PC-3 (cell line): ENCODE data around the gene ADCY9. TPM values are rescaled to one million over a fixed set of nuclear protein-coding genes. Genes with fewer than 3 reads are reported as not detected.

Source experiments
- ATAC-seq: fragments of 200-7000 bp; cut with Tn5 transposase; 2 replicates; pipeline ENCODE4 v1.9.1; 2020; ENCODE audit warnings: mild to moderate bottlenecking, moderate library complexity
- BruUV-seq: library from RNA; stranded (reverse); fragments of 400-500 nt; replicated peaks from 2 replicates; lab custom pipeline; 2021; lab: Mats Ljungman, UMichigan
- CTCF ChIA-PET: fragments of 300-600 bp; sonication (Branson Sonifier 250); formaldehyde crosslinking; loops from one replicate; lab custom pipeline; 2022; ENCODE audit warnings: antibody characterized with exemption; lab: Charles Lee
- POLR2A ChIA-PET: fragments of 300-600 bp; sonication (Branson Sonifier 250); formaldehyde crosslinking; loops from one replicate; lab custom pipeline; 2022; ENCODE audit warnings: antibody characterized with exemption; ENCODE audit not compliant: unreplicated experiment; lab: Charles Lee
- DNase-seq: peaks from one replicate; pipeline ENCODE4 v3.0.0-alpha.2; 2015
- H2AFZ ChIP-seq: fragments of 300-600 bp; sonication (generic); 2 replicates; pipeline ENCODE4 v1.6.0; 2016; ENCODE audit warnings: antibody characterized with exemption, low read length
- H3F3A ChIP-seq: fragments of 300-600 bp; sonication (generic); one replicate; pipeline ENCODE4 v1.6.0; 2017; ENCODE audit warnings: antibody characterized with exemption, low read length, control low read depth, mild to moderate bottlenecking; ENCODE audit not compliant: unreplicated experiment
- H3K27ac ChIP-seq: fragments of 300-600 bp; sonication (generic); 2 replicates; pipeline ENCODE4 v1.5.1; 2016; ENCODE audit warnings: mild to moderate bottlenecking, low read length
- H3K27me3 ChIP-seq: fragments of 300-600 bp; sonication (generic); 2 replicates; pipeline ENCODE4 v1.6.1; 2016; ENCODE audit warnings: low read length, mixed read lengths
- H3K36me3 ChIP-seq: fragments of 300-600 bp; sonication (generic); 2 replicates; pipeline ENCODE4 v1.6.1; 2016; ENCODE audit warnings: low read depth, mixed run types, low read length, mixed read lengths
- H3K4me1 ChIP-seq: fragments of 300-600 bp; sonication (generic); 2 replicates; pipeline ENCODE4 v1.5.1; 2016; ENCODE audit warnings: low read length; ENCODE audit not compliant: insufficient read depth
- H3K4me2 ChIP-seq: fragments of 300-600 bp; sonication (generic); 2 replicates; pipeline ENCODE4 v1.6.0; 2016; ENCODE audit warnings: low read length
- H3K4me3 ChIP-seq: fragments of 300-600 bp; sonication (generic); 2 replicates; pipeline ENCODE4 v1.5.1; 2016; ENCODE audit warnings: mild to moderate bottlenecking, low read length, mixed read lengths
- H3K79me2 ChIP-seq: fragments of 300-600 bp; sonication (generic); 2 replicates; pipeline ENCODE4 v1.6.1; 2017; ENCODE audit warnings: low read length, mixed read lengths
- H3K9ac ChIP-seq: fragments of 300-600 bp; sonication (generic); 2 replicates; pipeline ENCODE4 v1.6.0; 2016; ENCODE audit warnings: mild to moderate bottlenecking, low read length
- H3K9me2 ChIP-seq: fragments of 300-600 bp; sonication (generic); replicated peaks from 2 replicates; pipeline ENCODE4 v1.6.1; 2016; ENCODE audit warnings: mixed run types, low read length, mixed read lengths
- H3K9me3 ChIP-seq: fragments of 300-600 bp; sonication (generic); 2 replicates; pipeline ENCODE4 v1.6.1; 2016; ENCODE audit warnings: low read length, mixed read lengths
- H4K20me1 ChIP-seq: fragments of 300-600 bp; sonication (generic); 2 replicates; pipeline ENCODE4 v1.6.1; 2016; ENCODE audit warnings: low read length, mixed read lengths
- EZH2 ChIP-seq: fragments of 300-600 bp; sonication (generic); IDR thresholded peaks from one replicate; pipeline ENCODE4 v1.6.1; 2017; ENCODE audit warnings: antibody characterized with exemption, mild to moderate bottlenecking, low read length; ENCODE audit not compliant: unreplicated experiment
- EZH2phosphoT487 ChIP-seq: fragments of 300-600 bp; sonication (generic); IDR thresholded peaks from 2 replicates; pipeline ENCODE4 v1.6.1; 2018; ENCODE audit warnings: mild to moderate bottlenecking, antibody characterized with exemption, low read length, borderline replicate concordance
- intact Hi-C: fragments of 100-400 bp; cut with micrococcal nuclease; formaldehyde crosslinking; loops from 2 replicates; pipeline ENCODE4 v1.9.0; 2023
- total RNA-seq: library from RNA; depleted of rRNA; stranded (reverse); fragments of >200 nt; gene quantifications from 2 replicates; pipeline ENCODE4 v1.2.3, GENCODE V29; 2014
- TF ChIP-seq, protein P1 (sequence below): fragments of 300-600 bp; sonication (generic); conservative IDR thresholded peaks from 2 replicates; pipeline ENCODE4 v1.5.1; 2017; ENCODE audit warnings: antibody characterized with exemption, low read depth, mild to moderate bottlenecking, low read length

ADCY9 gene
- total RNA-seq, 1 experiment from 2014 or later = 6.2 TPM

DNA sequence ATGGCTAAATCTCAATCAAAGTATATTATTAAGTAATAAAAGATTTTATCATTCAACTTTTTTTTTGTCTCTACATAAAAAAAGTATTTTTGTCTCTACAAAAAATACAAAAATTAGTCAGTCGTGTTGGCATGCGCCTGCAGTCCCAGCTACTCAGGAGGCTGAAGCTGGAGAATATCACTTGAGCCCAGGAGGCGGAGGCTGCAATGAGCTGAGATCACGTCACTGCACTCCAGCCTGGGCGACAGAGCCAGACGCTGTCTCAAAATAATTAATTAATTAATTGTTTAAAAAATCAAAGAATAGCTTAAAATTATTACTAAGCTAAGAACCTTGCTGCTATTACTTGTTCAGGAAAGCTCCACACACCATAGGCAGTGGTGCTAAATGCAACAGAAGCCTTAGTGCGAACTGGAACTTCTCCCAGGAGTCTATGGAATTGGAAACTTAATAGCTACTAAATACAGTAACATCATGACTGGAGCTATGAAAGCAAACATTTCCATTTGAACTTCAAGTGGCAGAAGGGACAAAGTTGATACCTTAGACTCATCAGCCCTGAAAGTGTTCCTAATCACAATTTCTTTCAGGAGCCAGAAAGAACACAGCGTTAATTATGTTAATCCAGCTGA lies 22.6 kb downstream of the ADCY9 start:
- no peaks in the 10 kb centered on the region for H4K20me1 ChIP-seq
- no TSS peak for BruUV-seq
- H3K4me1 ChIP-seq = peaks cover 4% of the 10 kb centered on the region; the same call in 1 of the 2 replicates
- ATAC-seq = no peak
- no peaks in the 10 kb centered on the region for H3K36me3 ChIP-seq
- TF ChIP-seq, protein P1, sequence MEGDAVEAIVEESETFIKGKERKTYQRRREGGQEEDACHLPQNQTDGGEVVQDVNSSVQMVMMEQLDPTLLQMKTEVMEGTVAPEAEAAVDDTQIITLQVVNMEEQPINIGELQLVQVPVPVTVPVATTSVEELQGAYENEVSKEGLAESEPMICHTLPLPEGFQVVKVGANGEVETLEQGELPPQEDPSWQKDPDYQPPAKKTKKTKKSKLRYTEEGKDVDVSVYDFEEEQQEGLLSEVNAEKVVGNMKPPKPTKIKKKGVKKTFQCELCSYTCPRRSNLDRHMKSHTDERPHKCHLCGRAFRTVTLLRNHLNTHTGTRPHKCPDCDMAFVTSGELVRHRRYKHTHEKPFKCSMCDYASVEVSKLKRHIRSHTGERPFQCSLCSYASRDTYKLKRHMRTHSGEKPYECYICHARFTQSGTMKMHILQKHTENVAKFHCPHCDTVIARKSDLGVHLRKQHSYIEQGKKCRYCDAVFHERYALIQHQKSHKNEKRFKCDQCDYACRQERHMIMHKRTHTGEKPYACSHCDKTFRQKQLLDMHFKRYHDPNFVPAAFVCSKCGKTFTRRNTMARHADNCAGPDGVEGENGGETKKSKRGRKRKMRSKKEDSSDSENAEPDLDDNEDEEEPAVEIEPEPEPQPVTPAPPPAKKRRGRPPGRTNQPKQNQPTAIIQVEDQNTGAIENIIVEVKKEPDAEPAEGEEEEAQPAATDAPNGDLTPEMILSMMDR = no peak
- TF ChIP-seq EZH2phosphoT487 (no peak), EZH2 (no peak)
- no peak overlapping the region for H3K9ac ChIP-seq
- H3K9me3 ChIP-seq = no peaks in the 10 kb centered on the region
- H3K79me2 ChIP-seq = no peaks in the 10 kb centered on the region
- no peaks in the 10 kb centered on the region for H3F3A ChIP-seq
- no peak for DNase-seq
- intact Hi-C loops = no loop called here
- no peaks in the 10 kb centered on the region for H3K9me2 ChIP-seq
- H3K27ac ChIP-seq = no peak overlapping the region
- CTCF ChIA-PET = interaction anchor here (0.9 kb wide), 1 partner anchor 141 kb away, joined by 3 read pairs; no protein-coding TSS in a partner anchor
- H3K4me2 ChIP-seq = no peak overlapping the region
- no peak overlapping the region for H3K4me3 ChIP-seq
- no peaks in the 10 kb centered on the region for H3K27me3 ChIP-seq
- H2AFZ ChIP-seq = no peak overlapping the region
- POLR2A ChIA-PET = no interaction called here

DNA sequence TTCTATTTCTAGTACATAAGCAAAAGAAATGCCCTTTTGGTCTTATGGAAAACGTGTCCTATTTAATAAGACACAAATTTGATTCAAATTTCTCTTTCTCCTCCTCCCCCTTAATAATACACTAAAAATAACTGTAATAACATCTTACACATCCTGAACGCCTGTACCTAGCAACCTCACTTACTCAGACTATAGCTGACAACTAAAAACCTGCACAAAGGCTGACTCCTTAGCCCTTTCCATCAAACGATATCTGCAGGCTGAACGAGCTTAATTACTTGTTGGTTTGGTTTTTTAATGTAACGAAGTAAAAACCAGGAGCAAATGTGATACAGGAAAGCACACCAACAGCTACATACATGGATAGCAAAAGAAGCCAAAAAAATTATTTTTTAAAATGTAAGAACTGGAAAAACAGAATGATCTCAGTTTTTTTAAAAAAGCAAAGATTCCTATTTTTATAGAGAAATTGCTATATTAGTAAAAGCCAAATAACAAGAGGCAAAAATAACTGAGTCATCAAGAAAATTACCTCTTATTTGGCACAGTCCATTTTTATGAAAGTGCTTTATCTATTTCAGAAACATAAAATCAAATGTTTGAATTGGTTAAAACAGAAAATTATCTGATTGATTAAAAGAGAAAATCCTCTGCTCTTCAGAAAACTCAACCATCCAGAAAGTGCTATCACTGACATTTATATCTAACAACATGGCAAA lies 23.5 kb downstream of the ADCY9 start:
- H3K9me2 ChIP-seq = no peaks in the 10 kb centered on the region
- TF ChIP-seq, protein P1 = no peak
- TF ChIP-seq EZH2phosphoT487 = no peak
- no peak for TF ChIP-seq EZH2
- H3K4me1 ChIP-seq = peaks cover under 1% of the 10 kb centered on the region; the same call in 1 of the 2 replicates
- H3K4me3 ChIP-seq = no peak overlapping the region
- ATAC-seq (no peak), DNase-seq (no peak)
- intact Hi-C loops = no loop called here
- H3K9me3 ChIP-seq = no peaks in the 10 kb centered on the region
- no peaks in the 10 kb centered on the region for H3K79me2 ChIP-seq
- no TSS peak for BruUV-seq
- H3K27me3 ChIP-seq = no peaks in the 10 kb centered on the region
- H2AFZ ChIP-seq = no peak overlapping the region
- H3K4me2 ChIP-seq = no peak overlapping the region
- ChIA-PET POLR2A (no interaction called here), CTCF (no interaction called here)
- no peaks in the 10 kb centered on the region for H3F3A ChIP-seq
- no peak overlapping the region for H3K9ac ChIP-seq
- H4K20me1 ChIP-seq = no peaks in the 10 kb centered on the region
- no peaks in the 10 kb centered on the region for H3K36me3 ChIP-seq
- H3K27ac ChIP-seq = no peak overlapping the region
